Measurements from ENCODE around the gene EXOC2. TPM values are rescaled to one million over a fixed set of nuclear protein-coding genes. Genes with fewer than 3 reads are reported as not detected.

Gene EXOC2
- total RNA-seq, 4 donors from 2014 or later = 10.3 to 23.9 (median 19.1) TPM

DNA sequence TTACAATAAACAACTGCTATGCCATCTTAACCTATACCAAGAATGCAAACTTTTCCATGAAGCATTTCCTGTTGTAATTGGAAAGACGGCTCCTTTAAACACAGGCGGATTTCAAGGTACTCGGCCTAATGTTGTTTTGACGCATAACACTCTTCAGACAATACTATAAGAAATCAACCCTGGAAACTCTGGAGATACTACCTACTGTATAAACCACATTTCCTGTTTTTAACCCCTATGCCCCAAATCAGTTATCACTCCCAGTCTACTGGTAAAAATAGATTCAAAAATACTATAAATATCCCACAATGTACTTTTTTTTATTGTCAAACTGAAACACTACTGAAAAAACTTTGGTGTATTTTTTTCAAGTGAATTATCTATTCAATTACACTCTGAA is 183.3 kb downstream of the EXOC2 start:
- Histone ChIP-seq H3K4me1 (no peaks in the 10 kb centered on the region), H3K4me3 (no peak overlapping the region), H3K27ac (no peak overlapping the region), H3K9me3 (no peaks in the 10 kb centered on the region), H3K27me3 (no peaks in the 10 kb centered on the region), H3K36me3 (no peaks in the 10 kb centered on the region)
- DNase-seq = no peak
- no peak for TF ChIP-seq POLR2A (IDR thresholded peaks at IDR 0.05)
- TF ChIP-seq, protein P1, sequence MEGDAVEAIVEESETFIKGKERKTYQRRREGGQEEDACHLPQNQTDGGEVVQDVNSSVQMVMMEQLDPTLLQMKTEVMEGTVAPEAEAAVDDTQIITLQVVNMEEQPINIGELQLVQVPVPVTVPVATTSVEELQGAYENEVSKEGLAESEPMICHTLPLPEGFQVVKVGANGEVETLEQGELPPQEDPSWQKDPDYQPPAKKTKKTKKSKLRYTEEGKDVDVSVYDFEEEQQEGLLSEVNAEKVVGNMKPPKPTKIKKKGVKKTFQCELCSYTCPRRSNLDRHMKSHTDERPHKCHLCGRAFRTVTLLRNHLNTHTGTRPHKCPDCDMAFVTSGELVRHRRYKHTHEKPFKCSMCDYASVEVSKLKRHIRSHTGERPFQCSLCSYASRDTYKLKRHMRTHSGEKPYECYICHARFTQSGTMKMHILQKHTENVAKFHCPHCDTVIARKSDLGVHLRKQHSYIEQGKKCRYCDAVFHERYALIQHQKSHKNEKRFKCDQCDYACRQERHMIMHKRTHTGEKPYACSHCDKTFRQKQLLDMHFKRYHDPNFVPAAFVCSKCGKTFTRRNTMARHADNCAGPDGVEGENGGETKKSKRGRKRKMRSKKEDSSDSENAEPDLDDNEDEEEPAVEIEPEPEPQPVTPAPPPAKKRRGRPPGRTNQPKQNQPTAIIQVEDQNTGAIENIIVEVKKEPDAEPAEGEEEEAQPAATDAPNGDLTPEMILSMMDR (IDR thresholded peaks at IDR 0.05) = no peak

DNA sequence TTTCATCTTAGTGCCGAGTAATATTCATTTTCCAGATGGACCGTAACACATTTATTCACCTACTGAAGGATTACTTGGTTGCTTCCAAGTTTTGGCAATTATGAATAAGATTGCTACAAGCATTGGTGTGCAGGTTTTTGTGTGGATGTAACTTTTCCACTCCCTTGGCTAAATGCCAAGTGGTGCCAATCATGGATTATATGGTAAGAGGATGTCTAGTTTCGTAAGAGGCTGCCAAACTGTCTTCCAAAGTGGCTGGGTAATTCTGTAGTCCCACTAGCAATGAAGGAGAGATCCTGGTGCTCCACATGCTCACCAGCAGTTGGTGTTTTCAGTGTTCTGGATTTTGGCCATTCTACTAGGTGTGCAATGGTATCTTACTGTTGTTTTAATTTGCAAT is 184.3 kb downstream of the EXOC2 start:
- no peak for DNase-seq
- Histone ChIP-seq H3K4me3 (no peak overlapping the region), H3K27me3 (no peaks in the 10 kb centered on the region), H3K27ac (no peak overlapping the region), H3K36me3 (no peaks in the 10 kb centered on the region), H3K9me3 (no peaks in the 10 kb centered on the region), H3K4me1 (no peaks in the 10 kb centered on the region)
- TF ChIP-seq, protein P1 (IDR thresholded peaks at IDR 0.05) = no peak

DNA sequence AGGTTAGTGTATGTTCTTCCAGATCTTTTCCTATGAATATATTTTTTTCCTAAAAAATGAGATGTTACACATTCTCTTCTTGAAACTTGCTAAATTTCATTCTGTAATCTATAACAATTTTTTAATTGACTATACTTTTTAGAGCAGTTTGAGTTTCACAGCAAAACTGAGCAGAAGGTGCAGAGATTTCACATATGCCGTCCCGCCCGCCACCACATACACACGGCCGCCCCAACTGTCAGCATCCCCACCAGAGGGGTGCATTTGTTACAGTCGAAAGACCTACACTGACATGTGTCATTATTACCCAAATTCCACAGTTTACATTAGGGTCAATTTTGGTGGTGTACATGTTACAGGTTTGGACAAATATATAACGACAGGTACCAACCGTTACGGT is 184.9 kb downstream of the EXOC2 start:
- Histone ChIP-seq H3K36me3 (no peaks in the 10 kb centered on the region), H3K27ac (no peak overlapping the region), H3K9me3 (no peaks in the 10 kb centered on the region), H3K4me3 (no peak overlapping the region), H3K4me1 (no peaks in the 10 kb centered on the region), H3K27me3 (no peaks in the 10 kb centered on the region)
- TF ChIP-seq, protein P1 (IDR thresholded peaks at IDR 0.05) = no peak
- no peak for TF ChIP-seq POLR2A (IDR thresholded peaks at IDR 0.05)
- no peak for DNase-seq

DNA sequence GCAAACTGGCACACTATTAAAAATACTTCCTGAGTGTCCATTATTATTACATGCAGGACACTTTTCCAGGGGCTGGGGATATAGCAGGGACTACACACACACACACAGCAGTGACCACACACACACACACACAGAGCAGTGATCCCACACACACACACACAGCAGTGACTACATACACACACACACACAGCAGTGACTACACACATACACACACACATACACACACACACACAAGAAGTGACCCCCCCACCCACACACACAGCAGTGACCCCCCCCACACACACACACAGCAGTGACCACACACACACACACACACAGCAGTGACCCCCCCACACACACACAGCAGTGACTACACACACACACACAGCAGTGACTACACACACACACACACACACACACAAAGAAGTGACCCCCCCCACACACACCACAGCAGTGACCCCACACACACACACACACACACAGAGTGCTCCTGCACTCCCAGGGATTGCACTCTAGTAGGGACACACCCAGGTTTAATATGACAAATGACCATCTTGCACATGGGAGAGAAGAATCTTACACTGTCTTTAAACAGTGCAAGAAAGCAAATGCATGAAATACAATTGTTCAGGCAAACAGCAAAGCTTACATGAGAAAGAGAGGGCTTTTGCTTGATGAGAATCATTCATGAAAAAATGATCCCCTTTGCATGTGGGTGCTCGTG is 185.9 kb downstream of the EXOC2 start:
- peaks cover 0 to 4% (median 0%) of the 10 kb centered on the region in 4 donors for H3K4me1 ChIP-seq
- no peak overlapping the region for H3K4me3 ChIP-seq
- H3K27ac ChIP-seq = no peak overlapping the region
- H3K27me3 ChIP-seq = no peaks in the 10 kb centered on the region
- DNase-seq = no peak
- no peak for TF ChIP-seq POLR2A (IDR thresholded peaks at IDR 0.05)
- TF ChIP-seq, protein P1 (IDR thresholded peaks at IDR 0.05) = no peak
- no peaks in the 10 kb centered on the region for H3K9me3 ChIP-seq
- H3K36me3 ChIP-seq = no peaks in the 10 kb centered on the region

DNA sequence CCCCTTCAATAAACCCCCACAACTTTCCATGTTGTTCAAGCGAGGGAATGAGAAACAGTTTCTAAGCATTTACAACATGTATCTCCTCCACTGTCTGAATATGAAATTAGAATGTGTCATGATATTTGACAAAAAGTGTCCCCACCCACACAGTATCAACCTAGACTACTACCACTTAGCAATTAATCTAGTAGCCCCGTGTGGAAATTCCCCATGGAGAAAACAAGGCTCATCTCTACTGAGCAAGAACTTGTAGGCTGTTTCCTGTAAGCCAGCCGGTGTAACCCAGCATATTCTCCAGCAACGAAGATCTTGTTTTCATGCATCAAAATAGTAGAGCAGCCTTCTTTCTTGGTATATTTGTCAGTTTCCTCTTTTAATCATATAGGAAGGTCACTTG is 186.4 kb downstream of the EXOC2 start:
- Histone ChIP-seq H3K27me3 (no peaks in the 10 kb centered on the region), H3K36me3 (no peaks in the 10 kb centered on the region), H3K27ac (no peak overlapping the region), H3K4me3 (no peak overlapping the region), H3K4me1 (peaks cover 0 to 5% (median 0%) of the 10 kb centered on the region in 4 donors), H3K9me3 (no peaks in the 10 kb centered on the region)
- DNase-seq = no peak
- TF ChIP-seq POLR2A (IDR thresholded peaks at IDR 0.05) = no peak
- TF ChIP-seq, protein P1 (IDR thresholded peaks at IDR 0.05) = no peak

Measured in Peyer's patch (tissue), 4 donors.